HL-60/S4 (cell line): ENCODE results near the gene ADM5.

ENCODE experiments used
- in situ Hi-C: fragments of 300-500 bp; cut with MboI; formaldehyde crosslinking; loops from 2 replicates; pipeline ENCODE4 v1.14.3; 2022; ENCODE audit warnings: low sequenced_read_pairs

Gene ADM5

GRCh38 chr19:49679771-49680413 lies 9.5 kb upstream of the ADM5 start:
- in situ Hi-C loops, result no loop called here

GRCh38 chr19:49680421-49681351 lies 8.7 kb upstream of the ADM5 start:
- in situ Hi-C loops, result no loop called here

- in situ Hi-C loops, result no loop called here
These were observed 7.6 kb upstream of the ADM5 start for GRCh38 chr19:49681830-49682229.

- in situ Hi-C loops, result no loop called here
These were observed 7.1 kb upstream of the ADM5 start for GRCh38 chr19:49682274-49682673.

GRCh38 chr19:49683814-49684250 lies 5.6 kb upstream of the ADM5 start:
- in situ Hi-C loops, result no loop called here

GRCh38 chr19:49684251-49684982 lies 5.0 kb upstream of the ADM5 start:
- in situ Hi-C loops, result no loop called here

- in situ Hi-C loops, result no loop called here
These were observed 4.3 kb upstream of the ADM5 start for GRCh38 chr19:49684983-49685553.

- in situ Hi-C loops, result no loop called here
These were observed 3.5 kb upstream of the ADM5 start for GRCh38 chr19:49685845-49686332.

GRCh38 chr19:49686503-49687088 lies 2.8 kb upstream of the ADM5 start:
- in situ Hi-C loops, result no loop called here

GRCh38 chr19:49687150-49687549 lies 2.2 kb upstream of the ADM5 start:
- in situ Hi-C loops, result no loop called here

- in situ Hi-C loops, result no loop called here
These were observed 1.7 kb upstream of the ADM5 start for GRCh38 chr19:49687566-49688316.

GRCh38 chr19:49688531-49689132 lies 762 bp upstream of the ADM5 start:
- in situ Hi-C loops, result no loop called here

- in situ Hi-C loops, result no loop called here
These were observed 773 bp downstream of the ADM5 start for GRCh38 chr19:49690079-49690655.

GRCh38 chr19:49690656-49691242 lies 1.4 kb downstream of the ADM5 start, which contains the start of gene CPT1C:
Gene CPT1C (plus strand): TSS chr19:49691116. CDS start chr19:49692253, 1,137 bp downstream.
- in situ Hi-C loops, result no loop called here

- in situ Hi-C loops, result no loop called here
These were observed 2.1 kb downstream of the ADM5 start for GRCh38 chr19:49691243-49692146.

- in situ Hi-C loops, result no loop called here
These were observed 2.7 kb downstream of the ADM5 start for GRCh38 chr19:49692147-49692506.

- in situ Hi-C loops, result no loop called here
These were observed 6.7 kb downstream of the ADM5 start for GRCh38 chr19:49696115-49696514.

- in situ Hi-C loops, result no loop called here
These were observed 7.5 kb downstream of the ADM5 start for GRCh38 chr19:49696865-49697264.
